ENCODE measurements around the gene NEDD4L.

Gene NEDD4L

GRCh38 chr18:58117786-58118403, 73.9 kb downstream of the NEDD4L start:
- DNase-seq (ENCODE audit: low spot score) = no peak

GRCh38 chr18:58118536-58118935, 74.5 kb downstream of the NEDD4L start:
- no peak for DNase-seq (ENCODE audit: low spot score)

- DNase-seq (ENCODE audit: low spot score) = no peak
Observed at GRCh38 chr18:58119819-58120218, 75.8 kb downstream of the NEDD4L start.

- no peak for DNase-seq (ENCODE audit: low spot score)
Observed at GRCh38 chr18:58124475-58124874, 80.4 kb downstream of the NEDD4L start.

GRCh38 chr18:58125183-58125582, 81.2 kb downstream of the NEDD4L start:
- no peak for DNase-seq (ENCODE audit: low spot score)

GRCh38 chr18:58125756-58126155, 81.7 kb downstream of the NEDD4L start:
- DNase-seq (ENCODE audit: low spot score) = no peak

GRCh38 chr18:58128381-58129374, 84.7 kb downstream of the NEDD4L start:
- no peak for DNase-seq (ENCODE audit: low spot score)

- no peak for DNase-seq (ENCODE audit: low spot score)
Observed at GRCh38 chr18:58132595-58133261, 88.7 kb downstream of the NEDD4L start.

GRCh38 chr18:58135183-58135641, 91.2 kb downstream of the NEDD4L start:
- DNase-seq (ENCODE audit: low spot score) = peak; percentile 51

- DNase-seq (ENCODE audit: low spot score) = peak; percentile 65
Observed at GRCh38 chr18:58135701-58136331, 91.8 kb downstream of the NEDD4L start.

GRCh38 chr18:58136879-58137278, 92.9 kb downstream of the NEDD4L start:
- no peak for DNase-seq (ENCODE audit: low spot score)

GRCh38 chr18:58139459-58140386, 95.7 kb downstream of the NEDD4L start:
- DNase-seq (ENCODE audit: low spot score) = no peak

- DNase-seq (ENCODE audit: low spot score) = no peak
Observed at GRCh38 chr18:58140387-58141325, 96.6 kb downstream of the NEDD4L start.

GRCh38 chr18:58143386-58143785, 99.4 kb downstream of the NEDD4L start:
- no peak for DNase-seq (ENCODE audit: low spot score)

GRCh38 chr18:58144106-58144505, 100.1 kb downstream of the NEDD4L start:
- DNase-seq (ENCODE audit: low spot score) = no peak

GRCh38 chr18:58144671-58145285, 100.8 kb downstream of the NEDD4L start:
- no peak for DNase-seq (ENCODE audit: low spot score)

GRCh38 chr18:58146099-58146498, 102.1 kb downstream of the NEDD4L start:
- DNase-seq (ENCODE audit: low spot score) = no peak

- no peak for DNase-seq (ENCODE audit: low spot score)
Observed at GRCh38 chr18:58148954-58149471, 105.0 kb downstream of the NEDD4L start.

- DNase-seq (ENCODE audit: low spot score) = no peak
Observed at GRCh38 chr18:58150772-58151171, 106.7 kb downstream of the NEDD4L start.
